ENCODE measurements around the gene AIP.

AIP gene

GRCh38 chr11:67495234-67496005, 12.6 kb downstream of the AIP start:
- no peak for DNase-seq (ENCODE audit: low read depth)
- H3K4me3 ChIP-seq (ENCODE audit: low read length): no peak overlapping the region
- TF ChIP-seq CTCF (IDR thresholded peaks at IDR 0.05; ENCODE audit: insufficient read depth, low read depth, low read length, missing control alignments): no peak

- H3K4me3 ChIP-seq (ENCODE audit: low read length): no peak overlapping the region
- DNase-seq (ENCODE audit: low read depth): no peak
- TF ChIP-seq CTCF (IDR thresholded peaks at IDR 0.05; ENCODE audit: insufficient read depth, low read depth, low read length, missing control alignments): no peak
These were observed 13.3 kb downstream of the AIP start for GRCh38 chr11:67496113-67496512.

DNA sequence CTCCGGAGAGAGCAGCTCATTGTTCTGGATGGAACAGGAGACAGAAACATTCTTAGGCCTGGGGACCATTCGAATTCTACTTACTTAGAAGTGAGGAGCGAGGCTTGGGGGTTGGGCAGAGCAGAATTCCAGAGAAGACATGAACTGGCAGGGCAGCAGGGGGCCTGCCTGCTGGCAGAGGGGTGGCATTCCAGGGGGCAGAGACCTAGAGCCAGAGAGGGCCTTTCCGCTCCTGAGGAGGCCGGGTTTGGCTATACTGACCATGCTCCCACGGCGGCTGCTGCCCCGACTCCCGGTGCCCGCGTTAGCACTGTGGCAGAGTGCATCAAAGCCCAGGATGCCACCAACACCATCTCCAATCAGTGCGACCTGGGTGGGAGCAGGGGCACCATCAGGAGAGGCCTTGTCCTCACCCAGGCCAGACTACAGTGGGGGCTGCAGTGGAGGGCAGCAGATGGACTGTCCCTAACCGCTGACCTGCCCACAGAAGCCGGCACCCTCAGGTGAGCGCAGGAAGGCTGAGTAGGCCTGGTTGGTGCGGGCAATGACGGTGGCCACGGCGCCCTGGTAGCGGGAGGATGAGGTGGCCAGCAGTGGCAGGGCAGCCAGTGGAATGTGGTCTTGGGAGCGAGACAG, 14.9 kb downstream of the AIP start:
- DNase-seq (ENCODE audit: low read depth): no peak
- TF ChIP-seq CTCF (IDR thresholded peaks at IDR 0.05; ENCODE audit: insufficient read depth, low read depth, low read length, missing control alignments): no peak
- no peak overlapping the region for H3K4me3 ChIP-seq (ENCODE audit: low read length)

DNA sequence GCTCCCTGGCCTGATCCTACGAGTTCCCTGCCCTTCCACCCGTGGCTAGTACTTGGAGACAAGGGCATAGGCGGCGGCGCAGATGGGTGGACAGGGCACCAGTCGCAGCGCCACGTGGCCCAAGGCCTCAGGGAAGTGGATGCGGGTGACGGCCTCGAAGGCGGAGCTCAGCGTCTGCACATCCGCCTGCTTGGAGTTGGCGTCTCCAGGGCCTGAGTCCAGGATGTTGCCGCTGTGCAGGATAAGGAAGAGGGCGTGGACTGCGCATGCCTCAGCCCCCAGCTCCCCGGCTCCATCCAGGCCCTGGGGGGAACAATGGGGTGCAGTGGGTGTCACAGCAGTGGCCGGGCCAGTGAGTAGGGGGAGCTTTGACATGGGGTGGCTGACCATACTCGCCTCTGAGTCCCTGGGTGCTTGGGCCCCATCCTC, 15.7 kb downstream of the AIP start:
- no peak for TF ChIP-seq CTCF (IDR thresholded peaks at IDR 0.05; ENCODE audit: insufficient read depth, low read depth, low read length, missing control alignments)
- H3K4me3 ChIP-seq (ENCODE audit: low read length): no peak overlapping the region
- DNase-seq (ENCODE audit: low read depth): no peak

DNA sequence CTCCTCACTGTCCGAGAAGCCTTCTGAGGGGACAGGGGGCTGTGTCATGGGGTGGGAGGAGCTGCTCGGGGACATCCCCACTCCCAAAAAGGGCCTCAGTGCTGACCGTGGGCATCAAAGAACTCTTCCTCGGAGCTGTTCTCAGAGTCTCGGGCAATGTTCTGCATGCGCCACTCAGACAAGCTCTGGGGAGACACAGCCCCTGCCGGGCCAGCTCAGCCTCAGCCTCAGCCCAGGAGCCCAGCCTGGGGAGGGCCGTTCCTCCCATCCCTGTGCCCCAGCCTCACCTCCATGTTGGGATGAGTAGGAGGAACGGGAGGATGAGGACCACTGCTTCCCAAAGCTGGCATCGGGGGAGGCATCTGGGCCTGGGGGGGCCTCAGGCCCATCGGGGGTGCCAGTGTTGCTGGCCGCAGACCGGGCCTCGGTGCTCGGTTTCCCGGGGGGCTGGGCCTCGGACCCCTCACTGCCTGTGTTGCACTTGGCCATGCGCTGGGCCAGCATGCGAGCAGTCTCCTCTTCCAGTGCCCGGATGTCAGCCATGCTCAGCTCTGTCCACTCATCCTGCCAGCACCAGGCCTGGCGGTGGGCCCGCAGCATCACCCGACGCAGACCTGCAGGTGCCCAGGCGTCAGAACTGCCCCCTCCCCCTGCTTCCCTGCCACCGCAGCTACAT, 17.1 kb downstream of the AIP start:
- no peak for DNase-seq (ENCODE audit: low read depth)
- no peak for TF ChIP-seq CTCF (IDR thresholded peaks at IDR 0.05; ENCODE audit: insufficient read depth, low read depth, low read length, missing control alignments)
- no peak overlapping the region for H3K4me3 ChIP-seq (ENCODE audit: low read length)

DNA sequence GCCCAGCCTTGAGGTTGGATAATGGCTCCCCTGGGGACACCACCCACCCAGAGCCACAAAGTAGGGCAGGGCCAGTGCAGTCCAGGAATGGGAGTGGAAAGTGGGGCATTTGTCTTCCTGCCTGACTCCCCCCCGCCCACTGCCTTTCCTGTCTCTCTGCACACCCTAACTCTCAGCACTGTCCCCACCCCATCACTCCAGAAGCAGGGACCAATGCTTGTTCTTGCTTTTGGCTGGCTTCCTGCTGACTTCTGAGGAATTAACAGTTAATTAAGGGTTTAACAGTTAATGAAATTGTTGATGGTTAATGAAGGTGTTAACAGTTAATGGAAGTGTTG, 17.6 kb downstream of the AIP start:
- DNase-seq (ENCODE audit: low read depth): no peak
- TF ChIP-seq CTCF (IDR thresholded peaks at IDR 0.05; ENCODE audit: insufficient read depth, low read depth, low read length, missing control alignments): no peak
- H3K4me3 ChIP-seq (ENCODE audit: low read length): no peak overlapping the region

Measured in epithelial cell of esophagus (primary cell).